ENCODE results near the gene HOXD12.

DNA sequence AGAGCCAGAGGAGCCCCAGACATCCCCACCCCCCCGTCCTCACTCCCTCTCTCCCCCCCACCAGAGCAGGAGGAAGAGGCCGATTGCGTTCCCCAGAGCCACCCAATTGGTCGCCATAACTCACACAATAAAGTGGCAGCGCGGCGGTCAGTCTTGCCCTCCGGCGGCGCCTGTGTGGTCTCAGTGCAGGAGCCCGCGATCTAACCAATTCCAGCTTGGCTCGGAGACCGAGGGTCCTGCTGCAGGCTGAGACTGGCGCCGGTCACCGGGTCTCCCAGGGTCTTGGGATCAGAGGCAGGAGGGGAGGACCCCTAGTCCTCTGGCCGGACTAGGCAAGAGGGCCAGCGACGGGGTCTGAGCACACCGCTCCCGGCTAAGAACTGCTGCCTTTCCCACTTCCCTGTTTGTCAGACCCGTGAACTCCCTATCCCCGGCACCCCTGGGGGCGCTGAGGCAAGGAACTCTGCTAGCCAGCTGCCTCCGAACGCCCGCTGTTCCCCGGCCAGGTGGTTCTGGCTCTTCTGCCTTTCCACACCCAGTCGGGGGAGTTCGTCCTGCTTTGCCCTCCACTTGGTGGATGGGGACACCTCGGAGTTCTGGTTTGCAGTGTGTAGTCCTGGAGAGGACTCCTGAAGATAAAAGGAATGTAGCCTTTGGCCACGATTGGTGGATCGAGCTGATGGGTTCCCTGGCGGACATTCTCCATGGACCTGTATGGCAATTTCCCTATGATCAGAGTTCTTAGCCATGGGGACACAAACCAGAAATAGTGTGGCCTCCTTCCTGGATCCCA lies 1.0 kb upstream of the HOXD12 start:
- TF ChIP-seq, protein P1, sequence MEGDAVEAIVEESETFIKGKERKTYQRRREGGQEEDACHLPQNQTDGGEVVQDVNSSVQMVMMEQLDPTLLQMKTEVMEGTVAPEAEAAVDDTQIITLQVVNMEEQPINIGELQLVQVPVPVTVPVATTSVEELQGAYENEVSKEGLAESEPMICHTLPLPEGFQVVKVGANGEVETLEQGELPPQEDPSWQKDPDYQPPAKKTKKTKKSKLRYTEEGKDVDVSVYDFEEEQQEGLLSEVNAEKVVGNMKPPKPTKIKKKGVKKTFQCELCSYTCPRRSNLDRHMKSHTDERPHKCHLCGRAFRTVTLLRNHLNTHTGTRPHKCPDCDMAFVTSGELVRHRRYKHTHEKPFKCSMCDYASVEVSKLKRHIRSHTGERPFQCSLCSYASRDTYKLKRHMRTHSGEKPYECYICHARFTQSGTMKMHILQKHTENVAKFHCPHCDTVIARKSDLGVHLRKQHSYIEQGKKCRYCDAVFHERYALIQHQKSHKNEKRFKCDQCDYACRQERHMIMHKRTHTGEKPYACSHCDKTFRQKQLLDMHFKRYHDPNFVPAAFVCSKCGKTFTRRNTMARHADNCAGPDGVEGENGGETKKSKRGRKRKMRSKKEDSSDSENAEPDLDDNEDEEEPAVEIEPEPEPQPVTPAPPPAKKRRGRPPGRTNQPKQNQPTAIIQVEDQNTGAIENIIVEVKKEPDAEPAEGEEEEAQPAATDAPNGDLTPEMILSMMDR (IDR thresholded peaks at IDR 0.05; ENCODE audit: low read depth, low read length, poor library complexity, severe bottlenecking): no peak
- TF ChIP-seq EZH2phosphoT487 (IDR thresholded peaks at IDR 0.05; ENCODE audit: borderline replicate concordance, low read length): no peak

Measured in DOHH2 (cell line).